D721Med (cell line): ENCODE results near the gene APRT.

Source experiments
- DNase-seq: peaks from one replicate; pipeline ENCODE4 v3.0.0; 2011; ENCODE audit warnings: low spot score; ENCODE audit not compliant: insufficient read length
- FAIRE-seq: peaks from 2 replicates; lab custom pipeline; 2011; peaks lifted over from hg19 to GRCh38; lab: Jason Lieb, UNC
- TF ChIP-seq, protein P1 (sequence below): IDR thresholded peaks from 2 replicates; pipeline ENCODE4 v1.5.1; 2012; ENCODE audit warnings: mild to moderate bottlenecking, control low read depth; ENCODE audit not compliant: insufficient read depth; ENCODE audit errors: missing control alignments

The APRT gene

DNA sequence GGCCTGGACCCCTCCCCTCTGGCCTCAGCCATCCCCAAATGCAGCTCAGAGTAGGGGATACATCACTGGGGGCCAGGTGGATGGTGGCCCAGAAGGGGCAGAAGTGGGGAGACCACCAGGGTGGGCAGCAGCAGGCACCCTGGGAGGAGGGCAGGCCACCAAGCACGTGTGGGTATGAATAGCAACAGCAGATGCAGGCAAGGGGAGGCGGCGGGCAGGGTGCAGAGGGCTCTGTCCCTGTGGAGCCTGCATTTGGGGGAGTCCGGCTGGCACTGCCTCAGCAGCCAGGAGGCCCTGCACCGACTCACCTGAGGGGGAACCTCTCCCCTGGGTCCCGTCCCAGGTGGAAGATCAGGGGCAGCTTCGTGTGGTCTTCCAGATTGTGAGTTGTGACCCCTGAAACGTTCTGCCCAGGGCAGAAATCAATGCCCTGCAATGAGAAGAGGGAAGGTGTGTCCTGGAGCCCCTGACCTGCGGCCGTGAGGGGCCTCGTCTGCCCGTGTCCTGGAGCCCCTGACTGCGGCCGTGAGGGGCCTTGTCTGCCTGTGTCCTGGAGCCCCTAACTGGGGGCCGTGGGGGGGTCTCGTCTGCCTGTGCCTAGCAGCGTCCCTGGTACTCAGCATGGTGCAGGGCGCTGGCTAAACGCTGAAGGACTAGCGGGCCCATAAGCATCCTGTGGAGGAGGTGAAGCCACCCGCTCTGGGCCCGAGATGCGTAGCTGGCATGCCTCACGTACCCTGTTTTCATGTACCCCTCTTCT is 10.7 kb upstream of the APRT start:
- TF ChIP-seq, protein P1, sequence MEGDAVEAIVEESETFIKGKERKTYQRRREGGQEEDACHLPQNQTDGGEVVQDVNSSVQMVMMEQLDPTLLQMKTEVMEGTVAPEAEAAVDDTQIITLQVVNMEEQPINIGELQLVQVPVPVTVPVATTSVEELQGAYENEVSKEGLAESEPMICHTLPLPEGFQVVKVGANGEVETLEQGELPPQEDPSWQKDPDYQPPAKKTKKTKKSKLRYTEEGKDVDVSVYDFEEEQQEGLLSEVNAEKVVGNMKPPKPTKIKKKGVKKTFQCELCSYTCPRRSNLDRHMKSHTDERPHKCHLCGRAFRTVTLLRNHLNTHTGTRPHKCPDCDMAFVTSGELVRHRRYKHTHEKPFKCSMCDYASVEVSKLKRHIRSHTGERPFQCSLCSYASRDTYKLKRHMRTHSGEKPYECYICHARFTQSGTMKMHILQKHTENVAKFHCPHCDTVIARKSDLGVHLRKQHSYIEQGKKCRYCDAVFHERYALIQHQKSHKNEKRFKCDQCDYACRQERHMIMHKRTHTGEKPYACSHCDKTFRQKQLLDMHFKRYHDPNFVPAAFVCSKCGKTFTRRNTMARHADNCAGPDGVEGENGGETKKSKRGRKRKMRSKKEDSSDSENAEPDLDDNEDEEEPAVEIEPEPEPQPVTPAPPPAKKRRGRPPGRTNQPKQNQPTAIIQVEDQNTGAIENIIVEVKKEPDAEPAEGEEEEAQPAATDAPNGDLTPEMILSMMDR, result no peak
- no peak for FAIRE-seq
- no peak for DNase-seq

DNA sequence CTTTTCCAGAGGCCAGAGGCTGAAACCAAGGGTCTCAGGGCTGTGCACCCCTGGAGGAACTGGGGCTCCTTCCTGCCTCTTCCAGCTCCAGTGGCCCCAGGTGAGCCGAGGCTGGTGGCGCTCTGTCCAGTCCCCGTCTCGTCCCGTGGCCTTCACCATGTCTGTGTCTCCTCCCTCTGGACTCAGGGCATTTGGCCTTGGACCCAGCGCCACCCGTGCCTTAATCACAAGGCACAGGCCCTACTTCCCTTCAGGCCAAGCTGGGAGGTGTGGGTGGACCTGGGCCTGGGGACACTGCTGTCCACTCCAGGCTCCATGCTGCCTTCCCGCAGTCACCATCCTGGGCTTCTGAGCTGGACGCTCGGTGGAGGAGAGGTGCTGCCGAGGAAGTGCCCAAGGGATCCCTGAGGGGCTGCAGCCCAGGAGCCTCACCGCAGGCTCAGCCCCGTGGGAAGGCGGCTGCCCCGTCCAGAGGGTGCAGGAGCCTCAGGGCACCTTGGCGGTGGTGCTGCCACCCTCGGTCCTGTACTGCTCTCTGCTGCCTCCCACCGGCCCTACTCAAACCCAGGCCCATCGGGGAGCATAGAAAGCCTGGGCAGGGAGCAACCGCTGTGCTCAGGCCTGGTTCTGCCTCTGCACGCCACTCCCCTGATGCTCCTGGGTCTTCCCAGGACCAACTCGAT is 9.6 kb upstream of the APRT start:
- no peak for DNase-seq

DNA sequence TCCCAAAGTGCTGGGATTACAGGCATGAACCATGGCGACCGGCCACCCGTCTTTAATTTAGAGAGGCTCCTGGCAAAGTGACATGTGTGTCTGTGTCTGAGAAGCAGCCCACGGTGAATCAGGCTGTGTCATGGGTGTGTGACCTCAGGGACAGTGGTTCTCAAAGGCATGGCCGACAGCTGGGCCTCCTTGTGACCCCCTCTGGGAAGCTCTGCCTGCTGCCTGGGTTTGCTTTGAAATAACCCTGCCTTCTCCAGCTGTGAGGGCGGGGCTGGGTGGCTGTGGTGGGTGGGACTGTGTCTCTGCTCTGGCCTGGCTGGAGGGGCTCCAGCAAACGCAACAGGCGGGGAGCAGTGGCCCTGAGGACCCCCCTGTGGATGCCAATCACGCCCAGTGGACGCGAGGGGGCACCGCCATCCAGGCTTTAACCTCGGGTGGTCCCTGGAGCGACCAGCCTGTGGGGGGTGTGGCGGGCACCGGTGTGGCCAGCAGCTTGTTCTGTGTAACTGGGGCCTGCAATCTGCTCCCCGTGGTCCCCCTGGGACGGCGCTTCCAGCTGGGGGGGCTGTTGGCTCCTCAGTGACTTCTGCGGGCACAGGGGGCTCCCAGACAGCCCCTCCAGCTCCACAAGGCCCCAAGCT is 8.8 kb upstream of the APRT start:
- FAIRE-seq, result no peak
- TF ChIP-seq, protein P1, result no peak
- DNase-seq, result no peak

More for the DNA sequence above, 9.6 kb upstream of the APRT start:
- TF ChIP-seq, protein P1, result no peak
- FAIRE-seq, result no peak

DNA sequence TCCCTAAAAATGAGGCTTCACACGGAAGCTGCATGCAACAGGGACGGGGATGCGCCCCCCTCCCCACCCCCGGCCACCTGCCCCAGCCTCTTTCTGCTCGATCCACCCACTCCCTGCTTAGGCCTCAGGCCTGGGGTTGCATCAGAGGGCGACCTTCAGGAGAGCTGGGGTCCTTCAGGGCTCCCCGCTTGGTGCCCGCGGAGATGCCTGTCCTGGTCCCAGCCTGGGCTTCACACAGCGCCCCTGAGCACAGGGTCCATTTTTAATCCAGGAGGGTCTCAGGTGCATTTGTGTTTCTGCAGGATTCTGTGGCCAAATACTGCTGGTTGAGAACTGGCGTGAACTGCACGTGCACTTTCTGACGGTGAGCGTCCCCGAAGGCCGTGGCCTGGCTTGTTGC is 7.4 kb upstream of the APRT start:
- DNase-seq (no peak), FAIRE-seq (no peak)
- TF ChIP-seq, protein P1, result no peak

DNA sequence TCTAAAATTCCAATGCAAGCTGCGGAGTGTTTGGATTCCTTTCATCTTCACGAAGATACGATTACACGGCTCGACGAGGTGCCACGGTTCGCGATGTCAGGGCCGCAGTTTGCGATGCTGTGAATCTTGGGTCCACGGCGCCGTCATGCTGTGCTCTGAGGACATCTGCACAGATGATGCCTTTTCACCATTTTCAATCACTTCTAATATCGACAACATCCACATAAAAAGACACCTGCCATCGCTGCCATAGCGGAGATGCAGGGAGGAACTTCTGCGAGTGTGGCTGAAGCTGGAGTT is 6.8 kb upstream of the APRT start:
- DNase-seq (no peak), FAIRE-seq (no peak)
- TF ChIP-seq, protein P1, result no peak

DNA sequence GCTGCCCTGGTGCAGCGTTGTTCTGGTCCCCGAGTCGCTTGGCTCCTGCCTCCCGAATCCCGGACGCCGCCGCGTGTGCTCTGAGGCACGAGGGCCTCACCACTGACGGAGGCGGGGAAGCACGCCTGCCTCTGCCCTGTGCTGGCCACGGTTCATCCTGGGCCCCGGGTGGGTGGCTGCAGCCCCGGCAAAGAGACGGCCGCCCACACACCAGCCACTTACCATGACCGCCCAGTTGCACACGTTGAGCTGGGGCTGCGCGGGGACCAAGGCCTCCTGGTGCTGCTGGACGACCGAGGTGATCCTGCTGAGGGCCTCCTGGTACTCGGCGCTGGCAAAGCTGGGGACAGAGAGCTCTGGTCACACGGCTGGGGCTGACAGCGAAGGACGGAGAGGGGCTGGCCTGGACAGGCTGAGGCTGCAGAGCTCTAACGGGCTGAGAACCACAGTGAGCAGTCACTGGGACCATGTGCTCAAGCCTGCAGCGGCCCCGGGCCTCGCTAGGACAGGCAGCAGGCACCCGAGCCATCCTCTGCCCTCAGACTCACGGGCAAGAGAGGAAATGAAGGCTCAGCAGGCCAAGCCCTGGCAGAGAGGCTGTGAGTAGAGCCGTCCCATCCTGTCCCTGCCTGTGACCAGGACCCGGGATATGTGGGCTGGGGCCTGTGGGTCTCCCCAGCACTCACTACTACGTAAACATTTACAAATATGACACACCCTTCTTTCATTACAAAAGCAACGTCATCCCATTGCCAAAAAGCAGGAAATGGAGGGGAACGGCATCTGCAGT is 6.3 kb upstream of the APRT start:
- FAIRE-seq (no peak), DNase-seq (no peak)

More for the DNA sequence above, 6.3 kb upstream of the APRT start:
- TF ChIP-seq, protein P1, result no peak
